SKM-1 (cell line): ENCODE measurements around the gene CDC123.
"Not testable (repeated sequence)": the region's sequence is repeated elsewhere in the genome, so short reads cannot be mapped to it uniquely, and the experiment has no call there.

Experiments used
- DNase-seq: peaks from one replicate; lab custom pipeline; 2025; ENCODE audit not compliant: unreplicated experiment; lab: John Stamatoyannopoulos, UW

The CDC123 gene

GRCh38 chr10:12189426-12189825, 6.6 kb upstream of the CDC123 start:
- DNase-seq, result no peak

DNA sequence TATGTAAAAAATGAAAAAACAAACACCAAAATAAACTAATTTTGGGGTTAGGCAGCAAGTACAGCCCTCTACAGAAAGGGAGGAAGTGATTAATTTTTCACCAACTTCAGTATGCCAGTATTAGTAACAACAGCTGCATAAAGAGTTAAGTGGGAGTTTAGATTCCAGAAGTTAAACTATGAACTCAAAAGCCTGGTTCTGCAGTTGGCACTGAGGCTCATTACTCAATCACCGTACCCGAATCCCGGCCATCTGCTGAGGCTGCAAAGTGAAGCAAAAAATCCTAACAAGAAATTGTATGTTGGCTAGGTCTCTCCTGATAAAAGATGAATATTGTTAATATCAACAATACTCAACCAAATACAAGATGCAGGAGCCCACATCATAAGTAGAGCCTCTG, 4.3 kb upstream of the CDC123 start:
- no peak for DNase-seq

- no peak for DNase-seq
Measured at GRCh38 chr10:12193193-12193592, 2.8 kb upstream of the CDC123 start.

- no peak for DNase-seq
Measured at GRCh38 chr10:12194752-12195271, 1.2 kb upstream of the CDC123 start.

DNA sequence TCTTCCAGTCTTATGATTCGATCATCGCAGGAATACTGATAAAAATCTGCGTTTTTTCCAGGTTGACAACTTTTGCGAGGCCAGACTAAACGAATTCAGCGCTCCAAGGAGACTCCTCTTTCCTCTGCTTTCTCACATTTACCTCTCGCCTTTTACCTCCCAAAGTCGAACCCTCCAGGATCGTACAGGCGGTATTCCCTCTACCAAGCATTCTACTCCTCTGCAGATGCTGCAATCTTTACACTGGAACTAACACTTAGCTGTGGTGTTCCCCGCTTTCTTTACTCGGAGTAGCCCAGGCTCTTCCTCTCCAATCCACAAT, 746 bp upstream of the CDC123 start:
- DNase-seq, result no peak

- DNase-seq, result no peak
Measured at GRCh38 chr10:12196531-12197211, 683 bp downstream of the CDC123 start.

DNA sequence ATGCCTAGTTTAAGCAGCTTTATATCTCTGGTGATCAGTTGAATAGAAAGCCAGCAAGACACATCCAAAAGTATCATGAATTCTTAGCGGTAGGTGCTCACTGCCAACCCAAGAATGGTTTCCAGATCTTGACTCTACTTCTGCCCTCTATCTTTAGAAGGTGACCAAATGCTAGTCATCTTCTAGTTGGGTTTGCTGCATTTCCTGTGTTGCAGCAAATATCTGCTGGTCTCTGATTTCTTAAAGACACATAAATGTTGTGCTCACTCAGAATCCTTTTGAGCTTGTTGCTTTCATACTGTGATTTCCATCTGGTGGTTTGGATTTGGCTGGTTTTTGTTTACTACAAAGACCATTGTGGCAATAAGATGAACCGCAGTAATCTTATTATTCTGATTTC, 2.2 kb downstream of the CDC123 start:
- no peak for DNase-seq

- no peak for DNase-seq
Measured at GRCh38 chr10:12200850-12201249, 4.9 kb downstream of the CDC123 start.

- DNase-seq, result no peak
Measured at GRCh38 chr10:12201543-12201942, 5.6 kb downstream of the CDC123 start.

DNA sequence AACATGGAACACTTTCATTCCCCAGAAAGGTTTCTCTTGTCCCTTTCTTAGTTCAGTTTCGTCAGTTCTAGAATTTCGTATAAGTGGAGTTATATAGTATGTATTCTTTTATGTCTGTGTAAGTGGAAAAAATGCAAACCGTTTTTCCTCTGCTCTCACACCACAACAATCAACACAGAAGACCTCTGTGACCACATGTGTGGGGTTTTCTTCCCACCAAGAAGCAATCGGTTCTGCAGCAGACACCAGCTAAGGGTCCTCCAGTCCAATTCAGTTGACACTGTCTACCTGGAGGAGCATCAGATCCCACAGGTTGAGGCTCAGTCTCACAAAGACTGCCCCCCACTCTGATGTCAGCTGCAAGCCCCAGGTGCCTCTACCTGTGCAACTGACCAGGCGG, 6.2 kb downstream of the CDC123 start:
- no peak for DNase-seq

- DNase-seq, result no peak
Measured at GRCh38 chr10:12205082-12205481, 9.1 kb downstream of the CDC123 start.

- DNase-seq, result no peak
Measured at GRCh38 chr10:12207114-12207513, 11.1 kb downstream of the CDC123 start.

- no peak for DNase-seq
Measured at GRCh38 chr10:12208460-12208859, 12.5 kb downstream of the CDC123 start.

DNA sequence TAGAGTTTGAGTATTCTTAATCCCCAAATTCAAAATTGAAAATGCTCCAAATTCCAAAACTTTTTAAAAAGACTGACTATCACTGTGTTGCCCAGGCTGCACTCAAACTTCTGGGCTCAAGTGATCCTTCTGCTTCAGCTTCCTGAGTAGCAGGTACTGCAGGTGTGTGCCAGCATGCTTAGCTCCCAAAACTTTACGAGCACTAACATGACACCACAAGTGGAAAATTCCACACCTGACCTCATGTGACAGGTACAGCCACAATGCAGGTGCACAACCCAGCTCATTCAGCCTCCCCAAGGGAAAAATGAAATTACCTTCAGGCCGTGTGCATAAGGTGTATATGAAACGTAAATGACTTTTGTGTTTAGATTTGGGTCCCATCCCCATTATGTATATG, 16.5 kb downstream of the CDC123 start:
- no peak for DNase-seq

DNA sequence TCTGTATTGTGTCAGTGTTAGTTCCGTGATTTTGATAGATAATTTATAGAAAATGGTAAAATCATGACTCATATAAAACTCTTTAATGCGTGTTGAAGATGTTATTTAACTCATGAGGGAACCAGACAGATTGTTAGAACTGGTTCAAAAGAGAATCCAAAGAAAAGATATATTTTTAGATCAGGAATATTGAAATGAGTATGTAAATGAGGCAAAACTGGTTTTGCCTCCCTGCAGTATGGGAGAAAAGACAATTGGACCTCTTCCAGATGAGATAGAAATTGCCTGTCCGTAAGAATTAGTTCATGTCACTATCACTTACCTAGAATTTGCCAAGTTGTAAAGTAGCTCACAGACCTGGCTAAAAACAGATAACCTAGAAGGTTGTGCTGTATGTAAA, 17.6 kb downstream of the CDC123 start:
- DNase-seq, result no peak

- DNase-seq, result no peak
Measured at GRCh38 chr10:12214093-12214492, 18.1 kb downstream of the CDC123 start.

DNA sequence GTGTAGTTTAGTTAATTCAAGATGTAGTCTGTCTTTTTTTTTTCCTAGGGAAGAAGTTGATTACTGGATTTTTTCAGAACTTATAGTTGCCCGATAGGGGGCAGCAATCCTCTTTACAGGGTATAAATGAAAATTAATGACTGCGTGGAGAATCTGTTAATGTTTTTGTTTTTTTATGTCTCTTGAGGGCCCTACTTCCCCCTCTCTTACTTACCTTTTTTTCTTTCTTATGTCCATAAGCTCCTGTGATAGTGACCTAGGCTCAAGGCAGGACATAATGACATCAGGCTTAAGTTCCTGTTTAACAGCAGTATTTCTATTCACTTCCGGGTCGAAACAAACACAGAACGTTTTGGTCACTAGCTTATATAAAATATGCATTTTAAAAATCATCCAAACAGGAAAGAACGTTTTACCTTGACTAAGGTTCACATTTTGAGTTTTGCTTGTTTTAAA, 18.8 kb downstream of the CDC123 start:
- no peak for DNase-seq

DNA sequence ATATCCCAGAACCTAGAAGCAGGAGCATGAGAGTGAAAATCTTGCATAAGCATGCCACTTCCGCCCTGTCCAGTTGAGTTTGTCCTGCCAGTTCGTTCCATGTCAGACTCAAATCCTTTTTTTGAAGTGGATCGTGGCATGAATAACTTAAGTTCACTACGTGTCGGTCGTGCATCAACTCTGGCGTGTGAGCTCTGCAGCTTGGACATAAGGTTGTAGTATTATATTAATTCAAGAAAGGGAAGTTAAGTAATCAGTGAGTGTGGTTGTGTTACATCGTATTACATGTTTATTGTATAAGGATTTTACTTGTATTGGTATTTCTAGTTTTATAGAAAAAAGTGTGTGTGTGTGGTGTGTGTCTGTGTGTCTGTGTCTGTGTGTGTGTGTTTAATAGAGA, 23.0 kb downstream of the CDC123 start:
- no peak for DNase-seq

DNA sequence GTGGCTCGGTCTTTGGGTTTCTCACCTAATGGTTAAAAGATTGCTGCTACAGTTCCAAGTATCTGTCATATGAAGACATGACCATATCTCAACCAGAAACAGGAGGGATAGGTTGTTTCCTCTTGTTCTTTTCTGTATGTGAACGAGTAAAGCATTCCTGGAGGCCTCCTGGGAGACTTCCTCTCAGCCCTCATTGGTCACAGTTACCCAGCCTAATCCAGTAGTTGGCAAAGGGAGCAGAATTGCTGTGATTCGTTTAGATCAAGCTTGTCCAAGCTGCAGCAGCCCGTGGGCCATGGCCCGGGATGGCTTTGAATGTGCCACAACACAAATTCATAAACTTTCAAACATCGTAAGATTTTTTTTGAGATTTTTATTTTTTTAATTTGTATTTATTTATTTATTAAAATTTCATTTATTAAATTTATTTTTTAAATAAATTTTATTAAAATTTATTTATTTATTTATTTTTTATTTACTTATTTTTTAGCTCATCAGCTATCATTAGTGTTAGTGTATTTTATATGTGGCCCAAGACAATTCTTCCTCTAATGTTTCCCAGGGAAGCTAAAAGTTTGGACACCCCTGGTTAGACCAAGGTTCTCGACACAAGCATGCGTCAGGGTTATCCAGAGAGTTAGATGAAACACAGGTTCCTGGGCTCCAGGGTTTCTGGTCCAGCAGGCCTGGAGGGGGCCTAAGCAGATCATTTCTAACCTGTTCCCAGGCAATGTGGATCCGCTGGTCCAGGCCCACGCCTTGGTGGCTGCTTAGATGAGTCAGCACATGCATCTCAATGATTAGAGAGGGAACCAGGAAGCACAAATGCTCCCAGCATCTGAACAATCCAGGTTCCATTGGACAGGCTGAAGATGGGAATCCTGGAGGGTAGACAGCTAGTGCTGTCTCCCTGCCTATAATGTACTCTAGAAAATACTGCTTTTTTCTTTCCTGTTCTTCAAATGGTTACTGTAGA, 25.6 kb downstream of the CDC123 start:
- DNase-seq, result no peak

- no peak for DNase-seq
Measured at GRCh38 chr10:12225444-12225843, 29.5 kb downstream of the CDC123 start.

DNA sequence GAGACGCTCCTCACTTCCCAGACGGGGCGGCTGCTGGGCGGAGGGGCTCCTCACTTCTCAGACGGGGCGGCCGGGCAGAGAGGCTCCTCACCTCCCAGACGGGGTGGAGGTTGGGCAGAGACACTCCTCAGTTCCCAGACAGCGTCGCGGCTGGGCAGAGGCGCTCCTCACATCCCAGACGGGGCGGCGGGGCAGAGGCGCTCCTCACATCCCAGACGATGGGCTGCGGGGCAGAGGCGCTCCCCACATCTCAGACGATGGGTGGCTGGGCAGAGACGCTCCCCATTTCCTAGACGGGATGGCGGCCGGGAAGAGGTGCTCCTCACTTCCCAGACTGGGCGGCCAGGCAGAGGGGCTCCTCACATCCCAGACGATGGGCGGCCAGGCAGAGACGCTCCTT, 30.4 kb downstream of the CDC123 start:
- not testable (repeated sequence) for DNase-seq

- no peak for DNase-seq
Measured at GRCh38 chr10:12228851-12229250, 32.9 kb downstream of the CDC123 start.
